CD8-positive, alpha-beta memory T cell (primary cell): ENCODE data around the gene ABR. TPM values are rescaled to one million over a fixed set of nuclear protein-coding genes. Genes with fewer than 3 reads are reported as not detected.
"Not testable (repeated sequence)": the region's sequence is repeated elsewhere in the genome, so short reads cannot be mapped to it uniquely, and the experiment has no call there.

ENCODE experiments used
- CTCF ChIA-PET: fragments of 350-600 bp; sonication (Branson Sonifier 250); formaldehyde crosslinking; loops from one replicate; lab custom pipeline; 2021; ENCODE audit warnings: antibody characterized with exemption; lab: Charles Lee
- POLR2A ChIA-PET: fragments of 350-600 bp; sonication (Branson Sonifier 250); formaldehyde crosslinking; loops from one replicate; lab custom pipeline; 2021; ENCODE audit warnings: antibody characterized with exemption; lab: Charles Lee
- DNase-seq, 5 donors: peaks; one replicate each; pipeline versions ENCODE4 v3.0.0 to v3.0.0-alpha.2; 2020 to 2022; ENCODE audit warnings: mixed read lengths in 1 of 5
- H3K27ac ChIP-seq: one replicate; pipeline ENCODE4 v1.7.0; 2013; ENCODE audit warnings: low read depth, mild to moderate bottlenecking, low read length, moderate library complexity
- H3K27me3 ChIP-seq: 2 replicates; pipeline ENCODE4 v1.7.0; 2013; ENCODE audit warnings: low read length, mild to moderate bottlenecking; ENCODE audit not compliant: insufficient read depth, poor library complexity, severe bottlenecking
- H3K36me3 ChIP-seq: 2 replicates; pipeline ENCODE4 v1.7.0; 2013; ENCODE audit warnings: mild to moderate bottlenecking, low read length, moderate library complexity; ENCODE audit not compliant: insufficient read depth
- H3K4me1 ChIP-seq: 2 replicates; pipeline ENCODE4 v1.7.0; 2013; ENCODE audit warnings: mild to moderate bottlenecking, low read length, moderate library complexity; ENCODE audit not compliant: insufficient read depth
- H3K4me3 ChIP-seq: 2 replicates; pipeline ENCODE4 v1.7.0; 2013; ENCODE audit warnings: mild to moderate bottlenecking, low read length
- H3K9me3 ChIP-seq: 2 replicates; pipeline ENCODE4 v1.7.0; 2013; ENCODE audit warnings: mild to moderate bottlenecking, low read length
- H3K27ac Mint-ChIP-seq, 8 donors: one replicate each; pipeline ENCODE4 v1.8.0; 2020 to 2021; ENCODE audit warnings: mixed read lengths in 8 of 8, mild to moderate bottlenecking in 6 of 8, inconsistent platforms in 3 of 8, moderate library complexity in 3 of 8
- H3K27me3 Mint-ChIP-seq, 2 donors: one replicate each; pipeline ENCODE4 v1.8.0; 2020 to 2021; ENCODE audit warnings: mixed read lengths in 2 of 2, mild to moderate bottlenecking in 1 of 2, moderate library complexity in 1 of 2
- H3K36me3 Mint-ChIP-seq, 3 donors: one replicate each; pipeline ENCODE4 v1.8.0; 2020 to 2021; ENCODE audit warnings: mixed read lengths in 3 of 3, inconsistent platforms in 1 of 3, mild to moderate bottlenecking in 1 of 3
- H3K4me1 Mint-ChIP-seq, 3 donors: one replicate each; pipeline ENCODE4 v1.8.0; 2020 to 2021; ENCODE audit warnings: mixed read lengths in 3 of 3, inconsistent platforms in 1 of 3, mild to moderate bottlenecking in 1 of 3
- H3K4me3 Mint-ChIP-seq, 7 donors: one replicate each; pipeline ENCODE4 v1.8.0; 2020 to 2021; ENCODE audit warnings: mixed read lengths in 7 of 7, mild to moderate bottlenecking in 6 of 7, moderate library complexity in 4 of 7, inconsistent platforms in 2 of 7
- H3K9me3 Mint-ChIP-seq, 5 donors: one replicate each; pipeline ENCODE4 v1.8.0; 2020 to 2022; ENCODE audit warnings: mixed read lengths in 5 of 5, mild to moderate bottlenecking in 3 of 5, moderate library complexity in 2 of 5, inconsistent platforms in 1 of 5
- polyA plus RNA-seq: library from polyadenylated mRNA; unstranded; fragments of 300-500 nt; fragmentation: Illumina TruSeq; gene quantifications from one replicate; pipeline ENCODE4 v1.2.3, GENCODE V29; 2021
- total RNA-seq, 2 experiments: library from RNA; stranded (reverse); gene quantifications; one replicate each; pipeline ENCODE4 v1.2.3, GENCODE V29; 2021

Gene ABR
- total and polyA plus RNA-seq, 3 experiments from 2014 or later, result 26.9 to 60.8 (median 60.4) TPM

- Histone ChIP-seq H3K4me3 (no peak overlapping the region), H3K27ac (no peak overlapping the region), H3K27me3 (no peaks in the 10 kb centered on the region), H3K36me3 (no peaks in the 10 kb centered on the region), H3K9me3 (no peaks in the 10 kb centered on the region), H3K4me1 (no peaks in the 10 kb centered on the region)
- no peak for DNase-seq
- CTCF ChIA-PET, result no interaction called here
- H3K4me3 Mint-ChIP-seq, result no peak overlapping the region
- H3K36me3 Mint-ChIP-seq, result peaks cover 0 to 57% (median 4%) of the 10 kb centered on the region in 3 donors
- POLR2A ChIA-PET, result no interaction called here
- H3K27me3 Mint-ChIP-seq, result no peaks in the 10 kb centered on the region
- no peaks in the 10 kb centered on the region for H3K9me3 Mint-ChIP-seq
- H3K4me1 Mint-ChIP-seq, result peaks cover 0 to 2% (median 0%) of the 10 kb centered on the region in 3 donors
- H3K27ac Mint-ChIP-seq, result peak overlapping the region in 1 of 8 donors; percentile 61
Observed at GRCh38 chr17:1050246-1050995, 129.4 kb downstream of the ABR start.

- Mint-ChIP-seq H3K9me3 (no peaks in the 10 kb centered on the region), H3K36me3 (peaks cover 0 to 57% (median 7%) of the 10 kb centered on the region in 3 donors), H3K27me3 (no peaks in the 10 kb centered on the region), H3K27ac (peak overlapping the region in 1 of 8 donors; percentile 36), H3K4me1 (peaks cover 5 to 8% (median 7%) of the 10 kb centered on the region in 3 donors), H3K4me3 (no peak overlapping the region)
- ChIA-PET POLR2A (no interaction called here), CTCF (no interaction called here)
- H3K36me3 ChIP-seq, result no peaks in the 10 kb centered on the region
- H3K27ac ChIP-seq, result no peak overlapping the region
- H3K27me3 ChIP-seq, result no peaks in the 10 kb centered on the region
- H3K4me1 ChIP-seq, result no peaks in the 10 kb centered on the region
- no peak overlapping the region for H3K4me3 ChIP-seq
- DNase-seq, result no peak
- H3K9me3 ChIP-seq, result no peaks in the 10 kb centered on the region
Observed at GRCh38 chr17:1049446-1050225, 130.1 kb downstream of the ABR start.

GRCh38 chr17:1048516-1049115 is 131.2 kb downstream of the ABR start:
- H3K36me3 ChIP-seq, result not testable (repeated sequence)

GRCh38 chr17:1047879-1048470 is 131.8 kb downstream of the ABR start:
- peaks cover 6 to 8% (median 7%) of the 10 kb centered on the region in 3 donors for H3K4me1 Mint-ChIP-seq
- H3K27me3 ChIP-seq, result no peaks in the 10 kb centered on the region
- no peaks in the 10 kb centered on the region for H3K9me3 ChIP-seq
- H3K27me3 Mint-ChIP-seq, result no peaks in the 10 kb centered on the region
- H3K36me3 ChIP-seq, result no peaks in the 10 kb centered on the region
- CTCF ChIA-PET, result interaction anchor here (1.2 to 1.6 kb wide), 2 partner anchors 9 to 10 kb away, joined by 3 to 6 read pairs; no protein-coding TSS in a partner anchor
- no peak overlapping the region for H3K27ac ChIP-seq
- no peak overlapping the region for H3K27ac Mint-ChIP-seq
- H3K36me3 Mint-ChIP-seq, result peaks cover 0 to 51% (median 7%) of the 10 kb centered on the region in 3 donors
- H3K4me3 ChIP-seq, result no peak overlapping the region
- POLR2A ChIA-PET, result no interaction called here
- no peak for DNase-seq
- no peak overlapping the region for H3K4me3 Mint-ChIP-seq
- no peaks in the 10 kb centered on the region for H3K9me3 Mint-ChIP-seq
- no peaks in the 10 kb centered on the region for H3K4me1 ChIP-seq

More at GRCh38 chr17:1048516-1049115, 131.2 kb downstream of the ABR start:
- CTCF ChIA-PET, result interaction anchor here (1.2 to 1.6 kb wide), 2 partner anchors 8 to 11 kb away, joined by 3 to 6 read pairs; no protein-coding TSS in a partner anchor
- H3K9me3 ChIP-seq, H3K4me3 Mint-ChIP-seq, H3K4me1 Mint-ChIP-seq, H3K27me3 Mint-ChIP-seq, H3K27me3 ChIP-seq, POLR2A ChIA-PET, H3K4me3 ChIP-seq, H3K27ac ChIP-seq, H3K9me3 Mint-ChIP-seq, H3K4me1 ChIP-seq, DNase-seq: not testable (repeated sequence)
- Mint-ChIP-seq H3K27ac (peak overlapping the region in 1 of 8 donors; percentile 89), H3K36me3 (peaks cover 0 to 53% (median 7%) of the 10 kb centered on the region in 3 donors)

GRCh38 chr17:1047177-1047878 is 132.5 kb downstream of the ABR start:
- Histone ChIP-seq H3K9me3 (no peaks in the 10 kb centered on the region), H3K27me3 (no peaks in the 10 kb centered on the region), H3K27ac (no peak overlapping the region), H3K4me3 (no peak overlapping the region), H3K36me3 (no peaks in the 10 kb centered on the region), H3K4me1 (no peaks in the 10 kb centered on the region)
- peak overlapping the region in 1 of 8 donors; percentile 60 for H3K27ac Mint-ChIP-seq
- no peak overlapping the region for H3K4me3 Mint-ChIP-seq
- H3K36me3 Mint-ChIP-seq, result peaks cover 0 to 57% (median 12%) of the 10 kb centered on the region in 3 donors
- H3K4me1 Mint-ChIP-seq, result peaks cover 7 to 9% (median 8%) of the 10 kb centered on the region in 3 donors
- ChIA-PET CTCF (interaction anchor here (1.6 kb wide), 1 partner anchor 9 kb away, joined by 6 read pairs; no protein-coding TSS in a partner anchor), POLR2A (no interaction called here)
- H3K9me3 Mint-ChIP-seq, result no peaks in the 10 kb centered on the region
- no peaks in the 10 kb centered on the region for H3K27me3 Mint-ChIP-seq
- DNase-seq, result no peak

- DNase-seq, result no peak
- H3K27me3 ChIP-seq, result no peaks in the 10 kb centered on the region
- H3K9me3 ChIP-seq, result no peaks in the 10 kb centered on the region
- ChIA-PET CTCF (interaction anchor here (2.9 kb wide), 1 partner anchor 11 kb away, joined by 9 read pairs; no protein-coding TSS in a partner anchor), POLR2A (no interaction called here)
- Mint-ChIP-seq H3K36me3 (peaks cover 0 to 61% (median 15%) of the 10 kb centered on the region in 3 donors), H3K4me3 (no peak overlapping the region), H3K4me1 (peaks cover 7 to 11% (median 8%) of the 10 kb centered on the region in 3 donors), H3K27ac (peak overlapping the region in 1 of 8 donors; percentile 81), H3K27me3 (no peaks in the 10 kb centered on the region), H3K9me3 (no peaks in the 10 kb centered on the region)
- H3K27ac ChIP-seq, result no peak overlapping the region
- H3K4me1 ChIP-seq, result no peaks in the 10 kb centered on the region
- no peak overlapping the region for H3K4me3 ChIP-seq
- H3K36me3 ChIP-seq, result no peaks in the 10 kb centered on the region
Observed at GRCh38 chr17:1045456-1045855, 134.3 kb downstream of the ABR start.

- POLR2A ChIA-PET, result not testable (repeated sequence)
Observed at GRCh38 chr17:1044387-1045009, 135.3 kb downstream of the ABR start.

More at GRCh38 chr17:1044387-1045009, 135.3 kb downstream of the ABR start:
- not testable (repeated sequence) for H3K9me3 Mint-ChIP-seq, H3K27me3 Mint-ChIP-seq, DNase-seq, H3K27ac ChIP-seq, H3K4me1 ChIP-seq, H3K36me3 ChIP-seq, H3K27me3 ChIP-seq, H3K9me3 ChIP-seq, H3K4me3 Mint-ChIP-seq, H3K4me3 ChIP-seq
- peaks cover 7 to 11% (median 8%) of the 10 kb centered on the region in 3 donors for H3K4me1 Mint-ChIP-seq
- peak overlapping the region in 2 of 8 donors; percentile 38 to 66 for H3K27ac Mint-ChIP-seq
- H3K36me3 Mint-ChIP-seq, result peaks cover 0 to 59% (median 12%) of the 10 kb centered on the region in 3 donors
- CTCF ChIA-PET, result interaction anchor here (2.9 kb wide), 1 partner anchor 11 kb away, joined by 9 read pairs; no protein-coding TSS in a partner anchor
